Inflammatory macrophage treated with lipopolysaccharide for 1 hour (primary cell): ENCODE data around the gene THSD7B.

Experiments used
- DNase-seq, 2 donors: peaks; one replicate each; pipeline ENCODE4 v3.0.0-alpha.2; 2020 to 2022

Gene THSD7B

DNA sequence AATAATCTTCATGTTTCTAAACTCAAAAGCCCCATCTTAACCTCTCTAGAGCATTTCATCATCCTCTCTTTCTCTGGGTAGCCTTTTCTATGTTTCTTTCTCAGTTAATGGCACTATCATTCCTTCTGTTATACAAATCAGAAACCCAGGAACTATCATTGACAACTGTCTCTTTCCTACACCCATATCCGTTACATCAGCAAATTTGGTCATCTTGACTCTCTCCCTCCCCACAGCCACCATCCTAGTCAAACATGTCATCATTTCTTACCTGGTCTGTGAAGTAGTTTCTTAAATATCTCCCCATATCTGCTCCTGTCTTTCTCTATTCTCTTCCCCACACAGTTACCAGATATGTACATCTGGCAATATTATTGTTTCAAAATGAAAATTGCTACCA, 62.8 kb downstream of the THSD7B start:
- DNase-seq: no peak

DNA sequence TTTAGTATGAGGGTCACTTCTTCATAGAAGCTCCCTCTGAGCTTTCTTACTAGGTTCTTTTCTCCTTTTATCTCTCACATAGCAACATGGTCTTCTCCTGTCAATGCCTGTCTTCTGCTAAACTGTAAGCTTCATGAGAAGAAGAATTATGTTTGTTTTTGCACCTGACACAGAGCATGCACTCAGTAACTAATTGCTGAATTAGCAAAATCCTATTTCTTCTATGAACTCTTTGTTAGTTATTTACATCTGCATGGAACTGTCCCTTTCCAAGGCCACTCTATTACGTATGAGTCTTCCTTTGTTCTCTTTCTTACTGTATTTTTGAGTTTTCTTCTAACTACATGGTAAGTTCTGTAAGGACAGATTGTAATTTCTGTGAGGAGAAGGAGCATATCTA, 63.4 kb downstream of the THSD7B start:
- DNase-seq: no peak

DNA sequence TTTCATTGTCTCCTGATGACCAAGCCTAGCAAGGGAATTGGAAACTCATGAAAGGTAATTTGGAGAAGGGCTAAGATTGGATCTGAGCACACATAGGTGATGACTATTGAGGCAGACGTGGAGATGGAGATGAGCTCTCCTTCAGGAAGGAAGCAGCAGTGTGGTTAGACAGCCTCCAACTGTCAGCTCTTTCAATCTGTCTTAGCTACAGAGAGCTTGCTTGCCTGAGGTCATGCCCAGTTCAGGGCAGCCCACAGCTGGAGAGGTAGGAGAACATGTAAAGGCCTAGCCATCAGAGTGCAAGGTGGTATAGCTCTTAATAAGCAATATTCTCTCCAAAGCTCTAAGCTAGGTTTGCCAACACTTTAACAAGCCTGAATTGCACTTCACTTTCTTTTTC, 79.2 kb downstream of the THSD7B start:
- no peak for DNase-seq

GRCh38 chr2:136858656-136859055, 93.3 kb downstream of the THSD7B start:
- DNase-seq: no peak

- no peak for DNase-seq
Measured at GRCh38 chr2:136860443-136860958, 95.2 kb downstream of the THSD7B start.

GRCh38 chr2:136863468-136863867, 98.1 kb downstream of the THSD7B start:
- no peak for DNase-seq

- DNase-seq: no peak
Measured at GRCh38 chr2:136863874-136864273, 98.5 kb downstream of the THSD7B start.

DNA sequence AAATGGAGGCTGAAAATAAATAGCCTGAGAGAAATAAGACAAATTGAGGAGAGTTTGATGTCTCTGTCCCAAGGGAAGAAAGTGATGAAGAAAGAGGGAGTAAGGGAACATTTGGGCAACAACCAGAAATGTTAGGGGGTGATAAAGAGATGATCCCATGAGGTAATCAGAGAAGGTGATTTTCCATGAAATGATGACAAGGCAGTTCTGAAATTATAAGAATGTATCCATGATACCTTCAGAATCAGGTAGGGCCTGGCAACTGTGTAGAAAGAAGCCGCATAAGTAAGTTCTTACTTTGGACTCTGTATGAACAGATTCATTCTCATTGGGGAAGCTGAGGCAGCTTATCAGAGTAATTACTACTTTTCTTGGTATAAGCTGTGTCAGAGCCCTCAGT, 106.1 kb downstream of the THSD7B start:
- DNase-seq: no peak

DNA sequence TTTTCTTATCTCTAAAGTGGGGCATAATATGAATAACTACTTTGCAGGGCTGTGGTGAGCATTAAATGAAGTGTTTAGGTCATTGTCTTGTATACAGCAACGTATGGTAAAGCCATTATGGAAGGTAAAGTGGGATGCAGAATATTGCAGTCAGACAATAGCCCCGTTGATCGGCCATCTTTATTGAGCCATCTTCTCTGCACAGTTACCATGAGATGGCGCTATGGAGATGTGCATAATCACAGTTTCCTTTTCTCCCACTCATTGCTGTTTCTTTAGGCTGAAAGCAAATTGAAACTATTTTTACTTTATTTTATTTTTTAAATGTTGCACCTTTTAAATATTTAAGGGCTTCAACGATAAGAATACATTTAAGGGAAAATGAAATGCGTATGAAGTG, 108.9 kb downstream of the THSD7B start:
- DNase-seq: no peak

- no peak for DNase-seq
Measured at GRCh38 chr2:136891100-136891499, 125.8 kb downstream of the THSD7B start.

DNA sequence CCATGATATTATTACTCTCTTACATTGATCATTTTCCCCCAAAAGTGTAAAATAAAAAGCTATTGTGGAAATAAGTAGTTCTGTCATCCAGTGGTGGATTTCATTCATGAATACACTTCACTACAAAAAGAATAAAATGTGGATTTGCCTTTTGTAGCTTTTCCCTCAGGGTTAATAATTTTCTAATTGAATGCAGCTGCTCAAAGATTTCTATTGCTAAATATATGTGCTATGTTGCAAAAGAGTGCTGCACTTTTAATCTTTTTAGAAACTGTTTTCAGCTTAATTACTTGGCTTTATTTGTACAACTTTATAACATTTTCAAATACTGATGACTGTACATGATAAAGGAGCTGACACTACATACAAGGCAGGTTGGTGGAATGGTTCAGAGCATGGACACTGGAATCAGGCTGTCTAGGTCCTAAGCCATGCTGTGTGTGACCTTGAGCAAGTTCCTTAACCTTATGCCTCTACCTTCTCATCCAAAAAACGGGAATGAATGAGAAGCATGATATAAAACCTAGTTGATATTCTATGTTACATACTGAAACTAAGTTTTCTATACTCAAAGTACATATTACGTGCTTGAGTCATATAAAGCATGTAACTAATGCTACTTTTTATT, 128.8 kb downstream of the THSD7B start:
- DNase-seq: no peak

DNA sequence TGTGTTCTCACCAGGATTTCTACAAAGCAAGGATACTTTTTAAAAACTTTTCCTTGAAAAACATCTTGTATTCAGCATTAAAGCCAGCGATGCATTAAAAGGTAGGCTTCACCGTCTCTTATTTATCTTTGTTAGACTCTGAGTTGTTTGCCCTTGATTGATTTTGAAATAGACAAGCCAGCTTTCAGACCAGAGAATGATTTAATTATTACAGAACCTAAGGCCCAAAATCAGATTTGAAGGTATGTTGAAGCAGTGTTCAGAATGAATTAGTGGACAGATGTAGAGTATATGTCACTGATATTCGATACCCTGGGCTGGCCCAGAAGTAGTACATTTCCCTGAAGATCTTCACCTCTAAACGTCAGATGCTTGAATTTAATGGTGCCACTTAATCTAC, 136.4 kb downstream of the THSD7B start:
- no peak for DNase-seq

DNA sequence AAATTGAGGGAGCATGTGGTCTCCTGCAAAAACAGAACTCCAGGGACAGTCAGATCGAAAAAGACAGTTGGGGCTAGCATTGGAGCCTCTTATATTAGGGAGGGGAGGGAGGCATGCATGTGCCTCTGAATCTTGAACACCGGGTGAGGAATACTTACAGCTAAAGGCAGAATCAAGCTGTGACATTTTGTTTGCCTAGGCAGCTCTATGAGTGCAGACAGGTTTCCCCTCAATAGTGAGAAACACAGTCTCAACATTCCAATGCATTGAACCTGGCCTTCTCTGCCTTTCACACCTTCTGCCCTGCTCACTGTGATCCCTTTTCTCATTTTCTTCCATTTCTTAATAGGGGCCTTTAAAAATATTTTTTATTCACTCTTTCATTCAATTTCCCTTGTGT, 140.4 kb downstream of the THSD7B start:
- no peak for DNase-seq

DNA sequence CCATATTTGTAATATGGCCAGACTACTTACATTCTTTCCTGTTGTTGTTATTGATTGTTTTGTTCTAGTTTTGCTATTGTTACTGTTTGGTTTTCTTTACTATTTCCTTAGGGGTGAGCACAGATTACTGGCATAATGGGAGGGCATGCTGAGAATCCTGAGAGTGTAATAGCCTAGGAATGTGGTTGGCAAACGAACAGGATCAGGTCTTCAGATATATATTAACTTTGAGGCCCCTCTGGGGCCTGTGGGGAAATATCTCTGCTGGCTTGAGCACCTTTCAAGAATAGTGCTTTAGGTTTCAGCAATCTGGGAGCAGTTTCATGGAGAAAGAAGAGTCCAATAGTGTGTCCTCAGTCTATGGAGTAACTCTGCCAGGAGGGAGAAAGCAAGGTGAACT, 144.4 kb downstream of the THSD7B start:
- no peak for DNase-seq

- no peak for DNase-seq
Measured at GRCh38 chr2:136916131-136916530, 150.8 kb downstream of the THSD7B start.

GRCh38 chr2:136917411-136917881, 152.1 kb downstream of the THSD7B start:
- no peak for DNase-seq

GRCh38 chr2:136919682-136920081, 154.3 kb downstream of the THSD7B start:
- DNase-seq: no peak

DNA sequence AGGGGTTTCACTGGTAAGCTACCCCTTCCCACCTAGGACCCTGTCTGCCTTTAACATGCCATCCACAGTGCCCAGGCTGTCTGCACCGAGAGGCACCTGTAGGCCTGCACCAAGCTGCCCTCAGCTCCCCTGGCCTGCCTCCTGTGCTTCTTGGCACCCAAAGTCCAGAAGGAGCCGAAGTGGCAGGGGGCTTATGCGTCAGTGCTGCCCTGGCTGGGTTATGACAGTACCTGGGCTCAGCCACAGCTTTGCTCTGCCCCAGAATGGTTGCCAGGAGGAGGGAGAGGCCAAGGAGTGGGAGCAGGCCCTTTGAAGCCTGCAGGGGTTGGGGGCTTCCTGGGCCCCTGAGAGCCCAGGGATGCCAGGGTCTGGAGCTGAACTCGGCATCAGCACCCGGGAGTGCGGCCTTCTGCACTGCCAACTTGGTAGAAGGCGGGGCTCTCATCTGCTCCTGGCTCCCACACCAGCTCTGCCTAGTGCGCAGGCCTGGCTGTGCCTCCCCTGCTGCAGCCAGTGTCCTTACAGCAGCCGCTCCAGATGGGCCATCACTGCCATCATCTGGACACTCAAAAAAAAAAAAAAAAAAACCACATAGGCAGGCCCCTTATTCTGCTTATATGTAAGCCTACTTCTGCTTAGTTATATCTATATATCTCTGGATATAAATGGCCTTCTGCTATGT, 155.4 kb downstream of the THSD7B start:
- no peak for DNase-seq

GRCh38 chr2:136927156-136927555, 161.8 kb downstream of the THSD7B start:
- no peak for DNase-seq

DNA sequence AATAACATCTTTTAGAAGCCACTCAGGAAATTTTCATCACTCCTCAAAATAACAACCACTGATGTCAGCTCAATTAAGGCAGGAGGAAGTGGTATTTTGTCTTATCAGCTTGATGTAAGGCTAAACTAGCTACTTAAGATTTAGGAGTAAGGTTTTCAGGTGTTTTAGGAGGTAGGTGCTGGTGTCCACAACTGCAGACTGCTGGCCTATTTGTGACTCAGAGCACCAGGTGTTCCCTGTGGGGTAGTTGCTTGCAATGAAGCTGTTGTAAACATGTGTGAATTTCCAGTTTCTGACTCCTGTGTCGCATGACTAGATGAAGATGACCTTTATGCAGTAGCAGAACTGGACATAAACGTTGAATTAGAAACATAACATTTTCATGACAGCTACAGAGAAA, 164.2 kb downstream of the THSD7B start:
- DNase-seq: no peak

DNA sequence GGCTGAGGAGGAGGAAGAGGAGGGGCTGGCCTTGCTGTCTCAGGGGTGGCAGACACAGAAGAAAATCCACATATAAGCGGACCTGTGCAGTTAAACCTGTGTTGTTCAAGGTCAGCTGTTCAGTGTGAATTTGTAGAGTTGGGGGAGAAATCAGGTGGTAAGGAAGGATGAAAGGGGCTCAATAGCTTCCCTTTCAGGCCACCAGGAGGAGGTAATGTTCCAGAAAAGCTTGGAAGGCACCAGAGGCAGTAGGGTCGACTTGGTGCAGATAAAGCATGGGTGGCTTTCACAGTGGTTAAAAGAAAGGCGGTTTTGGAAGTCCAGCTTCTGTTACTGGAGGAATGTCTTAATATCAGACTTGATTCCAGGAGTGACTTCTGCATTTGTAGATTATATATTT, 167.4 kb downstream of the THSD7B start:
- DNase-seq: no peak

- no peak for DNase-seq
Measured at GRCh38 chr2:136935119-136935518, 169.8 kb downstream of the THSD7B start.

- no peak for DNase-seq
Measured at GRCh38 chr2:136956050-136956449, 190.7 kb downstream of the THSD7B start.

DNA sequence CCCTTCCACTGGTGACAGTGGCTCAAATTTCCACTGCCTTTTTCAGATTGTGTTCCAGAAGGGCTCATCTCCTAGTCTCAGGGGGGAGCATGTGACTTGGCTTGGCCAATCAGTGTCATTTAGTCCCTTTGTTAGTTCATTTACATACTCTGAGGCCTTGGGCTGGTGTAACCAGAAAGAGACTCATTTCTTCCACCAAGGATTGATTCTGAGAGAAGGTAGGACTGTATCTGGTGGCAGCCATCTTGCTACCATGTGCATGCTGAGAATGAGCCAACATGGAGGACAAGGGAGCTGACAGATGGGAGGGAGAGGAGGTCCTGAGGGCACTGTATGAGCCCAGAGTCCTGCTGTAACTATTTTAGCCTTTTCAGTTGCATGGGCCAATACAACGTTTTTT, 191.7 kb downstream of the THSD7B start:
- DNase-seq: no peak
